NT2/D1 (cell line): ENCODE measurements around the gene CDKL5.
"Not testable (repeated sequence)": the region's sequence is repeated elsewhere in the genome, so short reads cannot be mapped to it uniquely, and the experiment has no call there.

Experiments used
- DNase-seq: peaks from one replicate; pipeline ENCODE4 v3.0.0-alpha.2; 2011; ENCODE audit warnings: low read depth, low spot score
- H3K27me3 ChIP-seq: 2 replicates; pipeline ENCODE4 v1.6.0; 2011; ENCODE audit warnings: mild to moderate bottlenecking; ENCODE audit not compliant: insufficient read length, insufficient read depth
- H3K36me3 ChIP-seq: 2 replicates; pipeline ENCODE4 v1.6.1; 2011; ENCODE audit warnings: mild to moderate bottlenecking, low read length, mixed read lengths; ENCODE audit not compliant: insufficient read depth, insufficient read length
- H3K4me1 ChIP-seq: 2 replicates; pipeline ENCODE4 v1.5.1; 2011; ENCODE audit not compliant: insufficient read depth, insufficient read length
- H3K4me3 ChIP-seq: 2 replicates; pipeline ENCODE4 v1.5.1; 2011; ENCODE audit warnings: low read depth; ENCODE audit not compliant: insufficient read length
- H3K9ac ChIP-seq: 2 replicates; pipeline ENCODE4 v1.6.0; 2011; ENCODE audit warnings: low read depth; ENCODE audit not compliant: insufficient read length
- H3K9me3 ChIP-seq: 2 replicates; pipeline ENCODE4 v1.5.1; 2011; ENCODE audit warnings: mild to moderate bottlenecking, low read length; ENCODE audit not compliant: insufficient read depth
- SUZ12 ChIP-seq: IDR thresholded peaks from 2 replicates; pipeline ENCODE4 v1.6.1; 2011; ENCODE audit not compliant: insufficient read length, insufficient read depth; ENCODE audit errors: extremely low read depth
- YY1 ChIP-seq: IDR thresholded peaks from 2 replicates; pipeline ENCODE4 v1.6.1; 2011; ENCODE audit not compliant: insufficient read length, insufficient read depth
- ZNF274 ChIP-seq: IDR thresholded peaks from 2 replicates; pipeline ENCODE4 v1.6.1; 2011; ENCODE audit warnings: mild to moderate bottlenecking, low read depth, low read length

The CDKL5 gene

GRCh38 chrX:18577400-18577799 is 152.0 kb downstream of the CDKL5 start:
- no peak overlapping the region for H3K4me3 ChIP-seq
- H3K27me3 ChIP-seq: no peaks in the 10 kb centered on the region
- TF ChIP-seq SUZ12 (no peak), YY1 (no peak), ZNF274 (no peak)
- no peaks in the 10 kb centered on the region for H3K9me3 ChIP-seq
- H3K9ac ChIP-seq: no peak overlapping the region
- DNase-seq: no peak
- H3K4me1 ChIP-seq: peaks cover 4% of the 10 kb centered on the region
- H3K36me3 ChIP-seq: peaks cover 7% of the 10 kb centered on the region

- no peak overlapping the region for H3K4me3 ChIP-seq
- no peak overlapping the region for H3K9ac ChIP-seq
- no peaks in the 10 kb centered on the region for H3K9me3 ChIP-seq
- no peak for DNase-seq
- peaks cover under 1% of the 10 kb centered on the region for H3K4me1 ChIP-seq
- TF ChIP-seq YY1: no peak
- TF ChIP-seq ZNF274: no peak
- no peaks in the 10 kb centered on the region for H3K27me3 ChIP-seq
- H3K36me3 ChIP-seq: peaks cover 7% of the 10 kb centered on the region
These were observed 153.1 kb downstream of the CDKL5 start for GRCh38 chrX:18578546-18578945.

DNA sequence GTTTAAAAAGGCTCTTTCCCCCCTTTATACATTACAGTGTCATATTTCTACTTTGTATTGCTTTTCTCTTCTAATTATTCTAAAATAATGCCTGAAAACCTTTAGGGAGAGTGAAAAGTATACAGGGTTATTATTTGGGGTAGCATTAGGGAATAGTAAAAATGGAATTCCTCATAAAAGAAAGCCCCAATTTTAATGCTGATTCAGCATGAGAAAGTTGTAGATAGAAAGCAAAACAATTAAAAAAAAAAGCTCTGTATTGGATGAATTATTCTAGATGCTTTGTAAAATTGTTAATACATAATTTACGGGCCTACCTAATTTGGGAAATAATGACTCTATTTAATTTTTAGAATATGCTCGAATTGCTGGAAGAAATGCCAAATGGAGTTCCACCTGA is 154.1 kb downstream of the CDKL5 start:
- Histone ChIP-seq H3K4me3 (no peak overlapping the region), H3K9me3 (no peaks in the 10 kb centered on the region), H3K4me1 (no peaks in the 10 kb centered on the region), H3K27me3 (no peaks in the 10 kb centered on the region), H3K36me3 (peaks cover 9% of the 10 kb centered on the region), H3K9ac (no peak overlapping the region)
- TF ChIP-seq YY1 (no peak), SUZ12 (no peak), ZNF274 (no peak)
- no peak for DNase-seq

DNA sequence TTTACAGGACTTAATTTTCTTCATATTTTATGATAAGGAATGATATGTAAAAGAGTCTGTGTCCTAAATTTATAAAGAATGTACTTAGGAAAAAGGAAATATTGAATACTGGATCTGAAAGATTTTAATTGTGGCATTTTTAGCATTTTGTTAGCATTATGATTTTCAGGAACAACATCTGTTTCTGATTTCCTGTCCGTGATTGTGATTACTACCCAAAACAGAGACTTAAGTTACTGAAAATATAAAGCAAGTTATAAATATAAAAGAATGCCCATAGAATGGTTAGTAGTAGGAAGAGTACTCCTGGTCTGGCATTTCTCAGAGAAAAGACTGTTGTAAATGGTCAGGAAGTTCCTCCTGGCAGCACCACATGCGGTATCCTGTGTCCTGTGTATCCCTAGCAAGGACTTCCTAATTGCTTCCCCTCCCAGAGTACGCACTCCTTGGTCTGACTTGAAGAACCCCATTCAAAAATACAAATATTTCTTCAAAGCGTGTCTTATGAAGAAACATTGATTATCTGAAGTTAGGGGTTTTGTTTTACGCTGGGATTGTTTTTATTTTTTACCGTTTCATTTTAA is 157.6 kb downstream of the CDKL5 start:
- Histone ChIP-seq H3K27me3 (no peaks in the 10 kb centered on the region), H3K4me3 (no peak overlapping the region), H3K4me1 (no peaks in the 10 kb centered on the region), H3K9me3 (no peaks in the 10 kb centered on the region), H3K9ac (no peak overlapping the region), H3K36me3 (peaks cover 15% of the 10 kb centered on the region)
- DNase-seq: no peak
- TF ChIP-seq SUZ12 (no peak), ZNF274 (no peak), YY1 (no peak)

- H3K4me3 ChIP-seq, H3K9ac ChIP-seq, H3K4me1 ChIP-seq, H3K27me3 ChIP-seq, DNase-seq, H3K9me3 ChIP-seq: not testable (repeated sequence)
- H3K36me3 ChIP-seq: peaks cover 11% of the 10 kb centered on the region
These were observed 163.9 kb downstream of the CDKL5 start for GRCh38 chrX:18589292-18589691.

GRCh38 chrX:18591834-18592233 is 166.4 kb downstream of the CDKL5 start:
- Histone ChIP-seq H3K4me3 (no peak overlapping the region), H3K4me1 (no peaks in the 10 kb centered on the region), H3K27me3 (no peaks in the 10 kb centered on the region), H3K36me3 (peaks cover 7% of the 10 kb centered on the region), H3K9ac (no peak overlapping the region), H3K9me3 (no peaks in the 10 kb centered on the region)
- no peak for DNase-seq
- TF ChIP-seq SUZ12: no peak
- no peak for TF ChIP-seq YY1
- TF ChIP-seq ZNF274: no peak

GRCh38 chrX:18594079-18594478 is 168.7 kb downstream of the CDKL5 start:
- Histone ChIP-seq H3K27me3 (no peaks in the 10 kb centered on the region), H3K4me3 (no peak overlapping the region), H3K9ac (no peak overlapping the region), H3K36me3 (peaks cover 4% of the 10 kb centered on the region), H3K9me3 (no peaks in the 10 kb centered on the region), H3K4me1 (no peaks in the 10 kb centered on the region)
- DNase-seq: no peak
- TF ChIP-seq YY1 (no peak), ZNF274 (no peak), SUZ12 (no peak)

DNA sequence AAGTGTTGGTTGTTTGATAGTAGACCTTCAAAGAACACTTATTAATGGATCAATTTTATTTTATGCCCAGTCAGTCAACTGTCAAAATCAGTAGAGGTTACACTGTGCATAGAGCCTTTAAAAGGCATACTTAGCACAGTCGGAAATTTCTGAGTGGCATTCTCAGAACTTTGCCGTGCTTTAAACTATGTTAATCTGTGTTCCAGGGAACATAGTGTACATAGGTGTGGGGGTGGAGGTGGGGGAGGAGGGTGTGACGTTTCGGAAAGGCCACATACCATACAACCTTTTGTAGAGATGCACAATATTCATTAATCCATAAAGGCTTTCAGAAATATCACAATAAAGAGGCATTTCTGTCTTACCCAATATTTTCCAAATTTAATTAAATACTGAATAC is 170.7 kb downstream of the CDKL5 start:
- no peaks in the 10 kb centered on the region for H3K9me3 ChIP-seq
- H3K4me3 ChIP-seq: no peak overlapping the region
- no peaks in the 10 kb centered on the region for H3K4me1 ChIP-seq
- DNase-seq: no peak
- H3K9ac ChIP-seq: no peak overlapping the region
- peaks cover 9% of the 10 kb centered on the region for H3K36me3 ChIP-seq
- no peaks in the 10 kb centered on the region for H3K27me3 ChIP-seq
- TF ChIP-seq ZNF274: no peak
- no peak for TF ChIP-seq SUZ12
- TF ChIP-seq YY1: no peak

DNA sequence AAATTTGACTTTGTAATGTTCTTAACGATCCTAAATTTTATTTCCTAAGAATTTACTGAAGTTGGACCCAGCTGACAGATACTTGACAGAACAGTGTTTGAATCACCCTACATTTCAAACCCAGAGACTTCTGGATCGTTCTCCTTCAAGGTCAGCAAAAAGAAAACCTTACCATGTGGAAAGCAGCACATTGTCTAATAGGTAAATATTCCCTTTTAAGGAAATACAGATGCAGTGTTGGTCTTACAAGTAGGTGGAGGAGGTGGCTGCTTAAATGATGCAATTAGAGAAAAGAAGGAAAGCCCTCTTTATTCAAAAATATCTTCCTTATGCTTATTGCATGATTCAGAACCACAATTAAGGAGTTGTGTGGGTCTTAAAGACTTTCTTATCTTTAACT is 173.0 kb downstream of the CDKL5 start:
- Histone ChIP-seq H3K9ac (no peak overlapping the region), H3K27me3 (no peaks in the 10 kb centered on the region), H3K9me3 (no peaks in the 10 kb centered on the region), H3K36me3 (peaks cover 11% of the 10 kb centered on the region), H3K4me1 (no peaks in the 10 kb centered on the region), H3K4me3 (no peak overlapping the region)
- no peak for TF ChIP-seq SUZ12
- no peak for TF ChIP-seq YY1
- TF ChIP-seq ZNF274: no peak
- DNase-seq: no peak
